CD8-positive, alpha-beta memory T cell (primary cell): Measurements from ENCODE around the gene MYADML2. TPM values are rescaled to one million over a fixed set of nuclear protein-coding genes. Genes with fewer than 3 reads are reported as not detected.

ENCODE experiments used
- CTCF ChIA-PET: fragments of 350-600 bp; sonication (Branson Sonifier 250); formaldehyde crosslinking; loops from one replicate; lab custom pipeline; 2021; ENCODE audit warnings: antibody characterized with exemption; lab: Charles Lee
- POLR2A ChIA-PET: fragments of 350-600 bp; sonication (Branson Sonifier 250); formaldehyde crosslinking; loops from one replicate; lab custom pipeline; 2021; ENCODE audit warnings: antibody characterized with exemption; lab: Charles Lee
- DNase-seq, 5 donors: peaks; one replicate each; pipeline versions ENCODE4 v3.0.0 to v3.0.0-alpha.2; 2020 to 2022; ENCODE audit warnings: mixed read lengths in 1 of 5
- H3K27ac ChIP-seq: one replicate; pipeline ENCODE4 v1.7.0; 2013; ENCODE audit warnings: low read depth, mild to moderate bottlenecking, low read length, moderate library complexity
- H3K27me3 ChIP-seq: 2 replicates; pipeline ENCODE4 v1.7.0; 2013; ENCODE audit warnings: low read length, mild to moderate bottlenecking; ENCODE audit not compliant: insufficient read depth, poor library complexity, severe bottlenecking
- H3K36me3 ChIP-seq: 2 replicates; pipeline ENCODE4 v1.7.0; 2013; ENCODE audit warnings: mild to moderate bottlenecking, low read length, moderate library complexity; ENCODE audit not compliant: insufficient read depth
- H3K4me1 ChIP-seq: 2 replicates; pipeline ENCODE4 v1.7.0; 2013; ENCODE audit warnings: mild to moderate bottlenecking, low read length, moderate library complexity; ENCODE audit not compliant: insufficient read depth
- H3K4me3 ChIP-seq: 2 replicates; pipeline ENCODE4 v1.7.0; 2013; ENCODE audit warnings: mild to moderate bottlenecking, low read length
- H3K9me3 ChIP-seq: 2 replicates; pipeline ENCODE4 v1.7.0; 2013; ENCODE audit warnings: mild to moderate bottlenecking, low read length
- H3K27ac Mint-ChIP-seq, 8 donors: one replicate each; pipeline ENCODE4 v1.8.0; 2020 to 2021; ENCODE audit warnings: mixed read lengths in 8 of 8, mild to moderate bottlenecking in 6 of 8, inconsistent platforms in 3 of 8, moderate library complexity in 3 of 8
- H3K27me3 Mint-ChIP-seq, 2 donors: one replicate each; pipeline ENCODE4 v1.8.0; 2020 to 2021; ENCODE audit warnings: mixed read lengths in 2 of 2, mild to moderate bottlenecking in 1 of 2, moderate library complexity in 1 of 2
- H3K36me3 Mint-ChIP-seq, 3 donors: one replicate each; pipeline ENCODE4 v1.8.0; 2020 to 2021; ENCODE audit warnings: mixed read lengths in 3 of 3, inconsistent platforms in 1 of 3, mild to moderate bottlenecking in 1 of 3
- H3K4me1 Mint-ChIP-seq, 3 donors: one replicate each; pipeline ENCODE4 v1.8.0; 2020 to 2021; ENCODE audit warnings: mixed read lengths in 3 of 3, inconsistent platforms in 1 of 3, mild to moderate bottlenecking in 1 of 3
- H3K4me3 Mint-ChIP-seq, 7 donors: one replicate each; pipeline ENCODE4 v1.8.0; 2020 to 2021; ENCODE audit warnings: mixed read lengths in 7 of 7, mild to moderate bottlenecking in 6 of 7, moderate library complexity in 4 of 7, inconsistent platforms in 2 of 7
- H3K9me3 Mint-ChIP-seq, 5 donors: one replicate each; pipeline ENCODE4 v1.8.0; 2020 to 2022; ENCODE audit warnings: mixed read lengths in 5 of 5, mild to moderate bottlenecking in 3 of 5, moderate library complexity in 2 of 5, inconsistent platforms in 1 of 5
- polyA plus RNA-seq: library from polyadenylated mRNA; unstranded; fragments of 300-500 nt; fragmentation: Illumina TruSeq; gene quantifications from one replicate; pipeline ENCODE4 v1.2.3, GENCODE V29; 2021
- total RNA-seq, 2 experiments: library from RNA; stranded (reverse); gene quantifications; one replicate each; pipeline ENCODE4 v1.2.3, GENCODE V29; 2021

The MYADML2 gene
- total and polyA plus RNA-seq, 3 experiments from 2014 or later = not detected

GRCh38 chr17:81968850-81969812 lies 22.1 kb upstream of the MYADML2 start:
- ChIA-PET POLR2A (interaction anchor here (0.7 to 2.2 kb wide), 4 partner anchors 8 to 568 kb away, joined by 3 to 9 read pairs (median 6); partner anchors contain the start of genes ASPSCR1 and DCXR), CTCF (interaction anchor here (1.5 to 2.5 kb wide), 4 partner anchors 8 to 61 kb away, joined by 4 to 13 read pairs (median 6); no protein-coding TSS in a partner anchor)
- Histone ChIP-seq H3K4me1 (peaks cover 23% of the 10 kb centered on the region), H3K27me3 (no peaks in the 10 kb centered on the region), H3K4me3 (no peak overlapping the region), H3K36me3 (no peaks in the 10 kb centered on the region), H3K27ac (no peak overlapping the region), H3K9me3 (no peaks in the 10 kb centered on the region)
- Mint-ChIP-seq H3K27ac (peak overlapping the region in 4 of 8 donors; percentile 24 to 62 (median 48)), H3K9me3 (peaks cover 0 to 3% (median 0%) of the 10 kb centered on the region in 5 donors), H3K4me1 (peaks cover 4 to 24% (median 5%) of the 10 kb centered on the region in 3 donors), H3K27me3 (peaks cover 0 to 7% of the 10 kb centered on the region in 2 donors), H3K36me3 (no peaks in the 10 kb centered on the region), H3K4me3 (peak overlapping the region in 2 of 7 donors; percentile 48 to 58)
- DNase-seq = no peak

GRCh38 chr17:81968396-81968745 lies 21.3 kb upstream of the MYADML2 start:
- CTCF ChIA-PET = interaction anchor here (1.5 to 2.5 kb wide), 4 partner anchors 8 to 62 kb away, joined by 4 to 13 read pairs (median 6); no protein-coding TSS in a partner anchor
- Histone ChIP-seq H3K4me3 (peak overlapping the region; percentile 31), H3K27ac (no peak overlapping the region), H3K9me3 (no peaks in the 10 kb centered on the region), H3K36me3 (no peaks in the 10 kb centered on the region), H3K4me1 (peaks cover 23% of the 10 kb centered on the region), H3K27me3 (no peaks in the 10 kb centered on the region)
- POLR2A ChIA-PET = interaction anchor here (0.6 to 2.2 kb wide), 5 partner anchors 8 to 569 kb away, joined by 3 to 9 read pairs (median 4); partner anchors contain the start of genes ASPSCR1 and DCXR
- DNase-seq = no peak
- Mint-ChIP-seq H3K9me3 (no peaks in the 10 kb centered on the region), H3K36me3 (no peaks in the 10 kb centered on the region), H3K4me1 (peaks cover 11 to 32% (median 11%) of the 10 kb centered on the region in 3 donors), H3K4me3 (peak overlapping the region in 5 of 7 donors; percentile 39 to 71 (median 62)), H3K27me3 (peaks cover 6 to 11% of the 10 kb centered on the region in 2 donors), H3K27ac (peak overlapping the region in 4 of 8 donors; percentile 47 to 80 (median 58))

DNA sequence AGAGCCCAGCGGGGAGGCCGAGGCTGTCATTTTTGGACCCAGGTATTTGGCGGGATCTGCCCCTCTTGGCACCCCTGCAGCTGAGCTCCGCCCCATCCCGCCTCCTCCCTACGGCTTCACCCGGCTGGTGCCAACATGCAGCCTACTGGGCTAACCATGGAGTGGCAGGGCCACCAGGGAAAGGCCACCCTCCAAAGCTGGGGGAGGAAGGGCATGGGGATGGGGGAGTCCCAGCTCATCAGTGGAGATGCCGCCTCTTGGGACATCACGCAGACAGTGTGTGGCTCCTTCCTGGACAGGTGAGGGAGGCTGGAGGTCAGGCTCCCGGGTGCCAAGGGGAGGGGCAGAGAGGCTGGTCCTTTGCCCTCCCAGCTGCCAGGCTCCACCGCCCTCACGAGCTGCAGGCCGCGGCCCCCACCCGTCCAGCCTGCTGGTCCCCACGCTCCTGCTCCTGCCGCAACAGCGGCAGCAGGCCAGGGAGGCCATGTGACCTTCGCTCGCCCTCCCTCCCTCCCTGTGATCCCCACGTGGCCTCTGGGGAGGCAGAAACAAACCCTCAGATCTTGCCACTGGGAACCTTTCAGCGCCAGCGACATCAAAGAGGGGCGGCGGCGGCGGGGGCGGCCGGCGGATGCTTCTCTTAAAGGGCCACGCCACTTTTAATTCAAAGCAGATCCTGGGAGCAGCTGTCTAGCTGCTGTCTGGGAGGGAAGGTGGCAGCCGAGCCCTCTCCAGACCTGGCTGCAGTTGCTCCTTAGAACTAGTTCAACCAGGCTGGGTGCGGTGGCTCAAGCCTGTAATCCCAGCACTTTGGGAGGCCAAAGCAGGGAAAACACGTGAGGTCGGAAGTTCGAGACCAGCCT lies 20.7 kb upstream of the MYADML2 start:
- H3K27me3 ChIP-seq = no peaks in the 10 kb centered on the region
- H3K9me3 ChIP-seq = no peaks in the 10 kb centered on the region
- H3K9me3 Mint-ChIP-seq = no peaks in the 10 kb centered on the region
- DNase-seq = peak; percentile 72 to 90 (median 80)
- peaks cover 11 to 35% (median 12%) of the 10 kb centered on the region in 3 donors for H3K4me1 Mint-ChIP-seq
- H3K4me3 Mint-ChIP-seq = peak overlapping the region; percentile 41 to 71 (median 58)
- H3K27me3 Mint-ChIP-seq = peaks cover 11 to 12% of the 10 kb centered on the region in 2 donors
- peak overlapping the region; percentile 54 for H3K4me3 ChIP-seq
- POLR2A ChIA-PET = interaction anchor here (0.6 to 2.2 kb wide), 6 partner anchors 8 to 569 kb away, joined by 3 to 9 read pairs (median 4); partner anchors contain the start of genes ASPSCR1 and DCXR
- CTCF ChIA-PET = interaction anchor here (1.1 to 2.5 kb wide), 5 partner anchors 8 to 70 kb away, joined by 3 to 13 read pairs (median 5); no protein-coding TSS in a partner anchor
- no peaks in the 10 kb centered on the region for H3K36me3 ChIP-seq
- no peaks in the 10 kb centered on the region for H3K36me3 Mint-ChIP-seq
- H3K4me1 ChIP-seq = peaks cover 23% of the 10 kb centered on the region
- H3K27ac Mint-ChIP-seq = peak overlapping the region in 6 of 8 donors; percentile 47 to 80 (median 59)
- H3K27ac ChIP-seq = no peak overlapping the region

GRCh38 chr17:81967244-81967532 lies 20.2 kb upstream of the MYADML2 start:
- Mint-ChIP-seq H3K27me3 (peaks cover 14% of the 10 kb centered on the region in 2 donors), H3K4me1 (peaks cover 11 to 35% (median 12%) of the 10 kb centered on the region in 3 donors), H3K4me3 (no peak overlapping the region), H3K9me3 (no peaks in the 10 kb centered on the region), H3K27ac (no peak overlapping the region), H3K36me3 (no peaks in the 10 kb centered on the region)
- ChIA-PET POLR2A (interaction anchor here (1.8 to 2.2 kb wide), 2 partner anchors 10 to 70 kb away, joined by 7 to 9 read pairs; partner anchors contain the start of genes ASPSCR1 and DCXR), CTCF (interaction anchor here (1.1 to 2.5 kb wide), 4 partner anchors 8 to 71 kb away, joined by 3 to 13 read pairs (median 4); no protein-coding TSS in a partner anchor)
- Histone ChIP-seq H3K4me1 (peaks cover 23% of the 10 kb centered on the region), H3K27me3 (no peaks in the 10 kb centered on the region), H3K9me3 (no peaks in the 10 kb centered on the region), H3K27ac (no peak overlapping the region), H3K36me3 (no peaks in the 10 kb centered on the region), H3K4me3 (peak overlapping the region; percentile 54)
- no peak for DNase-seq

DNA sequence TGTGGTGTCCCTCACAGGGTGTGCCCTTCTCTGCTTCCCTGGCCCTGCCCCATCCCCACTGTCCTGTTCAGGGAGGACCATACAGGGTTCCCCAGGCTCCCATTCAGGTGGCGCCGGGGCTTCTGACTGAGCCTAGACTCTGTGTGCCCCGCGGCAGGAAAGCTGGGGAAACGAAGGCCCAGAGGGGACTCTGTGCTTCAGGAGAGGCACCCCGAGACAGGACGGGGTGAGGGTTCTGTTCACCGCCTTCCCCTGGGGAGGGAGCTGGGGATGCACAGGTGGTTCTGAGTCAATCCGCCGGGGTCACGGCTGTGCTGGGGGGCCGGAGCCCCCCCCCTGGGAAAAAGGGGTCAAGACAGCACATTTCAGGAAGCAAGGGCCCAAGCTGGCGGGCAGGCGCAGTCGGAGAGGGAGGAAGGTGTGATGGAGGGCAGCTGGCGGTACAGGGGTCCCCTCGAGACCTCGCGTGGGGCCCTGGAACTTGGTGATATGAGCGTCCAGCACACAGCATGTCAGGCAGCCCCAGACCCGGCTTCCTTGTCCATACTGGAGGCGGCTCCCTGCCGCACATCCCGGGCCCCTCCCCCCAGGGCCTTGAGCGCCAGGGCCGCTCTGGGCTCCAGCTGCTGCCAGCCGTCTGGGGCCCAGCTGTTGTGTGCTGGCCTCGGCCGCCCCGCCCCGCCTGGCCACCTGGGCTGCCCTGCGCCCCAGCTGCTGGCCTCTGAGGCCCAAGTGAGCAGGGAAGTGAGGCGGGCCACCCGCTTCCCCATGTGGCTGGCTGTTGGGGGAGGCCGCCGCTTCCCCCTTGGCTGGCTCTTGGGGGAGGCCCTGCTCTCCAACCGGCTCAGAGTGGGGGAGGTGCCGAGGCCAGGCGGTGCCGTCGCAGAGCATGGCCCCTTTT lies 19.6 kb upstream of the MYADML2 start:
- ChIA-PET CTCF (interaction anchor here (1.8 to 2.5 kb wide), 2 partner anchors 7 to 64 kb away, joined by 5 to 13 read pairs; no protein-coding TSS in a partner anchor), POLR2A (interaction anchor here (1.8 to 2.2 kb wide), 2 partner anchors 10 to 71 kb away, joined by 7 to 9 read pairs; partner anchors contain the start of genes ASPSCR1 and DCXR)
- Mint-ChIP-seq H3K36me3 (no peaks in the 10 kb centered on the region), H3K9me3 (no peaks in the 10 kb centered on the region), H3K27me3 (peaks cover 15 to 16% of the 10 kb centered on the region in 2 donors), H3K4me3 (peak overlapping the region in 1 of 7 donors; percentile 35), H3K27ac (no peak overlapping the region), H3K4me1 (peaks cover 11 to 35% (median 12%) of the 10 kb centered on the region in 3 donors)
- no peak overlapping the region for H3K4me3 ChIP-seq
- DNase-seq = no peak
- H3K4me1 ChIP-seq = peaks cover 23% of the 10 kb centered on the region
- no peaks in the 10 kb centered on the region for H3K9me3 ChIP-seq
- H3K27me3 ChIP-seq = no peaks in the 10 kb centered on the region
- H3K36me3 ChIP-seq = no peaks in the 10 kb centered on the region
- H3K27ac ChIP-seq = no peak overlapping the region

GRCh38 chr17:81964081-81964849 lies 17.2 kb upstream of the MYADML2 start:
- CTCF ChIA-PET = interaction anchor here (1.0 kb wide), 1 partner anchor 98 kb away, joined by 3 read pairs; no protein-coding TSS in a partner anchor
- H3K27ac Mint-ChIP-seq = peak overlapping the region in 4 of 8 donors; percentile 42 to 61 (median 56)
- H3K4me1 ChIP-seq = peaks cover 23% of the 10 kb centered on the region

More at GRCh38 chr17:81964081-81964849, 17.2 kb upstream of the MYADML2 start:
- Mint-ChIP-seq H3K27me3 (peaks cover 15 to 16% of the 10 kb centered on the region in 2 donors), H3K4me1 (peaks cover 11 to 35% (median 12%) of the 10 kb centered on the region in 3 donors), H3K9me3 (no peaks in the 10 kb centered on the region), H3K4me3 (peak overlapping the region in 3 of 7 donors; percentile 25 to 50 (median 49)), H3K36me3 (no peaks in the 10 kb centered on the region)
- no peaks in the 10 kb centered on the region for H3K36me3 ChIP-seq
- DNase-seq = no peak
- H3K27me3 ChIP-seq = peaks cover 4% of the 10 kb centered on the region
- POLR2A ChIA-PET = interaction anchor here (0.7 kb wide), 1 partner anchor 50 kb away, joined by 6 read pairs; no protein-coding TSS in a partner anchor
- no peak overlapping the region for H3K4me3 ChIP-seq
- H3K27ac ChIP-seq = no peak overlapping the region
- no peaks in the 10 kb centered on the region for H3K9me3 ChIP-seq
